AG04450 (cell line): ENCODE results near the gene KLHL29. TPM values are rescaled to one million over a fixed set of nuclear protein-coding genes. Genes with fewer than 3 reads are reported as not detected.

ENCODE experiments used
- CTCF ChIA-PET: fragments of 300-600, 350-600 bp; formaldehyde crosslinking; extraction: SDS; loops from one replicate; lab custom pipeline; 2022; ENCODE audit warnings: antibody characterized with exemption, inconsistent platforms; lab: Charles Lee
- POLR2A ChIA-PET: fragments of 350-600 bp; formaldehyde crosslinking; extraction: SDS; loops from one replicate; lab custom pipeline; 2021; ENCODE audit warnings: antibody characterized with exemption, inconsistent platforms; lab: Yijun Ruan, JAX
- DNase-seq: peaks from one replicate; pipeline ENCODE4 v3.0.0-alpha.2; 2011; ENCODE audit warnings: low read depth, low spot score
- H3K27ac ChIP-seq: one replicate; pipeline ENCODE4 v1.5.1; 2012; ENCODE audit warnings: low read depth, low read length, control low read depth
- H3K27me3 ChIP-seq: one replicate; pipeline ENCODE4 v1.6.0; 2012; ENCODE audit warnings: low read length; ENCODE audit not compliant: control insufficient read depth, insufficient read depth
- H3K4me3 ChIP-seq: 2 replicates; pipeline ENCODE4 v1.5.1; 2011; ENCODE audit warnings: mild to moderate bottlenecking, low read depth, low read length, control low read depth
- H3K9me3 ChIP-seq: 2 replicates; pipeline ENCODE4 v1.5.1; 2012; ENCODE audit warnings: low read length; ENCODE audit not compliant: control insufficient read depth, insufficient read depth
- polyA plus RNA-seq: library from polyadenylated mRNA; depleted of rRNA; stranded (reverse); fragments of >200 nt; gene quantifications from 2 replicates; pipeline ENCODE4 v1.2.3, GENCODE V29; 2011
- TF ChIP-seq, protein P1 (sequence below): IDR thresholded peaks from 2 replicates; pipeline ENCODE4 v1.5.1; 2011; ENCODE audit warnings: low read depth, low read length, control low read depth, inconsistent platforms

KLHL29 gene
- polyA plus RNA-seq, 1 experiment, result 3.6 TPM

DNA sequence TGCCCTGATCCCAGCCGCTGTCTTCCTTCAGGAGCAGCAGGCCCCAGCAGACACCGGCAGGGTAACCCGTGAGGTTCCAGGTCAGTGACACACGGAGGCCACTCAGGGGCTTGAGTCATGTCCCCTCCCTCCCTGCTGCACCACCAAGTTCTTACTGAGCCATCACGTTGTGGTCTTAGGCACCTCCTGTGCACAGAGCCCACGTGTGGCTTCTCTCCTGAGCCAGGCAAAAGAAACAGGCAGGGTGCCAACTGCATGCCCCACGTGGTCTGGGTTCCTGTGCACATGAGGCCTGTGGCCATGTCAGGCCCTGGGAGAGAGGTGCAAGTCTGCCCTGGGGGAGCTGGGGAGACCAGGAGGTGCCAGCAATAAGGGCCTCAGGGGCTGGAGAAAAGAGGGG lies 264.8 kb downstream of the KLHL29 start:
- H3K4me3 ChIP-seq, result no peak overlapping the region
- no peak for DNase-seq
- TF ChIP-seq, protein P1, sequence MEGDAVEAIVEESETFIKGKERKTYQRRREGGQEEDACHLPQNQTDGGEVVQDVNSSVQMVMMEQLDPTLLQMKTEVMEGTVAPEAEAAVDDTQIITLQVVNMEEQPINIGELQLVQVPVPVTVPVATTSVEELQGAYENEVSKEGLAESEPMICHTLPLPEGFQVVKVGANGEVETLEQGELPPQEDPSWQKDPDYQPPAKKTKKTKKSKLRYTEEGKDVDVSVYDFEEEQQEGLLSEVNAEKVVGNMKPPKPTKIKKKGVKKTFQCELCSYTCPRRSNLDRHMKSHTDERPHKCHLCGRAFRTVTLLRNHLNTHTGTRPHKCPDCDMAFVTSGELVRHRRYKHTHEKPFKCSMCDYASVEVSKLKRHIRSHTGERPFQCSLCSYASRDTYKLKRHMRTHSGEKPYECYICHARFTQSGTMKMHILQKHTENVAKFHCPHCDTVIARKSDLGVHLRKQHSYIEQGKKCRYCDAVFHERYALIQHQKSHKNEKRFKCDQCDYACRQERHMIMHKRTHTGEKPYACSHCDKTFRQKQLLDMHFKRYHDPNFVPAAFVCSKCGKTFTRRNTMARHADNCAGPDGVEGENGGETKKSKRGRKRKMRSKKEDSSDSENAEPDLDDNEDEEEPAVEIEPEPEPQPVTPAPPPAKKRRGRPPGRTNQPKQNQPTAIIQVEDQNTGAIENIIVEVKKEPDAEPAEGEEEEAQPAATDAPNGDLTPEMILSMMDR, result no peak
- ChIA-PET CTCF (no interaction called here), POLR2A (no interaction called here)
- no peak overlapping the region for H3K27ac ChIP-seq
- H3K9me3 ChIP-seq, result no peaks in the 10 kb centered on the region; the same call in 1 of the 2 replicates
- H3K27me3 ChIP-seq, result no peaks in the 10 kb centered on the region

- ChIA-PET POLR2A (no interaction called here), CTCF (no interaction called here)
- H3K4me3 ChIP-seq, result no peak overlapping the region
- no peaks in the 10 kb centered on the region for H3K27me3 ChIP-seq
- no peaks in the 10 kb centered on the region; the same call in 1 of the 2 replicates for H3K9me3 ChIP-seq
- peak overlapping the region; percentile 39 for H3K27ac ChIP-seq
- peak; percentile 43 for DNase-seq
- TF ChIP-seq, protein P1, result no peak
These were observed 266.5 kb downstream of the KLHL29 start for GRCh38 chr2:23651187-23652080.

DNA sequence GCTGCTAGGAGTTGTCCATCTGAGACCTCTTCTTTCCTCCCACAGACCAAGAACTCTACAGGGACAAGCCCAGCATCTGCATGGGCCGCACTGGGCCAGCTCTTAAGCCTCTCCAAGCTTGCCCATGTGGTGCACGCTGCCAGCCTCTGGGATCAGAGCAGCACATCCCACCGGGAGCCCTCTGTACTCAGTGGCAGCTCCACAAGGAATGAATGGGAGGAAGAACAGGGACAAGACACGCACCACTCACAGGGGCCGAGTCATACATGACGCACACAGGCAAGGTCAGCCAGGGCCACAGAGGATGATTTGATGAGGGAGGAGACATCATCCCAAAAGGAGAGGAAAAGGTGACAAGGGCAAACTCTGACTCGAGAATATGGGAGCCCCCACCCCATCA lies 268.3 kb downstream of the KLHL29 start:
- TF ChIP-seq, protein P1, result no peak
- no peak for DNase-seq
- POLR2A ChIA-PET, result no interaction called here
- Histone ChIP-seq H3K27ac (no peak overlapping the region), H3K27me3 (no peaks in the 10 kb centered on the region), H3K4me3 (no peak overlapping the region), H3K9me3 (no peaks in the 10 kb centered on the region; the same call in 1 of the 2 replicates)
- CTCF ChIA-PET, result no interaction called here

DNA sequence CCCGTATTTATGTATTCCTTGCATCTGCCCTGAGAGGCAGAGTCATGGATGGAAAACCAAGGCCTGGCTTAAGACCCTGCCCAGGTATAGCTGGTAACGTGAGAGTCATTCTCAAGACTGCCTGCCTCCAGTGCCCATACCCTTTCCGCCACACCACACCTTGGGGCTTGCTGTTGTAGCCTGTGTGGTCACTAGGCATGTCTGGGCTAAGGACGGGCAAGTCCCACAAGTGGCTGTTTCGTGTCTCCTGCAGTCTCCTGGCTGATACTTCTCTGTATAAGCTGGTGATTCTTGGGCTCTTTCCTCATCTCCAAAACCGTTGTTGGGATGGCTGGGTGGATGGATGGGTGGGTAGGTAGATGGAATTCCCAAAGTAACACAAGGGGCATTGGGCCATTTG lies 269.8 kb downstream of the KLHL29 start:
- H3K27me3 ChIP-seq, result no peaks in the 10 kb centered on the region

More for the DNA sequence above, 269.8 kb downstream of the KLHL29 start:
- Histone ChIP-seq H3K9me3 (no peaks in the 10 kb centered on the region; the same call in 1 of the 2 replicates), H3K4me3 (no peak overlapping the region), H3K27ac (no peak overlapping the region)
- POLR2A ChIA-PET, result no interaction called here
- TF ChIP-seq, protein P1, result no peak
- no peak for DNase-seq
- CTCF ChIA-PET, result interaction anchor here (1.5 kb wide), 1 partner anchor 30 kb away, joined by 5 read pairs; no protein-coding TSS in a partner anchor
